HEK293 (cell line): ENCODE data around the gene MARCHF9.

Experiments used
- CTCF ChIA-PET: fragments of 350-600 bp; formaldehyde crosslinking; extraction: SDS; loops from one replicate; lab custom pipeline; 2021; ENCODE audit warnings: antibody characterized with exemption; lab: Yijun Ruan, JAX
- POLR2A ChIA-PET: fragments of 300-600 bp; formaldehyde crosslinking; extraction: SDS; loops from one replicate; lab custom pipeline; 2020; ENCODE audit warnings: antibody characterized with exemption, inconsistent platforms; lab: Yijun Ruan, JAX
- H3K27ac ChIP-seq: fragments of 200-500 bp; sonication (Bioruptor generic); 2 replicates; pipeline ENCODE4 v1.5.1; 2014; ENCODE audit warnings: low read depth, low read length, control low read depth, inconsistent platforms; ENCODE audit errors: extremely low read depth
- H3K36me3 ChIP-seq, 2 experiments: fragments of 200-500 bp in 1 of 2; sonication (Bioruptor generic) in 1 of 2; 1 replicate in 1 of 2; 2 replicates in 1 of 2; pipeline ENCODE4 v1.5.1; 2014 to 2017; ENCODE audit warnings: inconsistent platforms in 2 of 2, low read length in 2 of 2; ENCODE audit not compliant: control insufficient read depth in 2 of 2, insufficient read depth in 1 of 2
- H3K4me1 ChIP-seq: fragments of 200-500 bp; sonication (Bioruptor generic); 2 replicates; pipeline ENCODE4 v1.5.1; 2014; ENCODE audit warnings: mild to moderate bottlenecking, low read length, inconsistent platforms; ENCODE audit not compliant: control insufficient read depth, insufficient read depth
- H3K4me3 ChIP-seq: 2 replicates; pipeline ENCODE4 v1.5.1; 2011; ENCODE audit warnings: low read depth, mild to moderate bottlenecking, control low read depth, low read length, moderate library complexity
- H3K9me3 ChIP-seq: fragments of 200-500 bp; sonication (Bioruptor generic); 2 replicates; pipeline ENCODE4 v1.5.1; 2014; ENCODE audit warnings: low read depth, low read length, inconsistent platforms; ENCODE audit not compliant: control insufficient read depth, insufficient read depth
- IKZF3 ChIP-seq: fragments of 450-650 bp; IDR thresholded peaks from 2 replicates; pipeline ENCODE4 v1.5.0; 2018; ENCODE audit warnings: missing biosample characterization, mild to moderate bottlenecking, missing genetic modification characterization, moderate library complexity
- PATZ1 ChIP-seq: fragments of 450-650 bp; formaldehyde crosslinking; IDR thresholded peaks from 2 replicates; pipeline ENCODE4 v1.5.1; 2016; ENCODE audit warnings: missing biosample characterization, missing genetic modification characterization
- YY1 ChIP-seq: fragments of 450-650 bp; formaldehyde crosslinking; IDR thresholded peaks from 2 replicates; pipeline ENCODE4 v1.5.1; 2018; ENCODE audit warnings: missing biosample characterization, missing genetic modification characterization
- ZIC2 ChIP-seq: fragments of 450-650 bp; formaldehyde crosslinking; IDR thresholded peaks from 2 replicates; pipeline ENCODE4 v1.5.1; 2016; ENCODE audit warnings: missing biosample characterization, missing genetic modification characterization
- ZNF341 ChIP-seq: fragments of 450-650 bp; formaldehyde crosslinking; IDR thresholded peaks from 2 replicates; pipeline ENCODE4; 2016; ENCODE audit warnings: low read depth, missing biosample characterization, missing genetic modification characterization
- ZNF37A ChIP-seq: fragments of 450-650 bp; IDR thresholded peaks from 2 replicates; pipeline ENCODE4 v1.5.1; 2018; ENCODE audit warnings: missing biosample characterization, missing genetic modification characterization
- ZNF585B ChIP-seq: fragments of 450-650 bp; formaldehyde crosslinking; IDR thresholded peaks from 2 replicates; pipeline ENCODE4 v1.5.1; 2016; ENCODE audit warnings: missing biosample characterization, missing genetic modification characterization
- ZNF645 ChIP-seq: fragments of 450-650 bp; formaldehyde crosslinking; IDR thresholded peaks from 2 replicates; pipeline ENCODE4; 2016; ENCODE audit warnings: missing biosample characterization, missing genetic modification characterization
- TF ChIP-seq, protein P1 (sequence below): fragments of 450-650 bp; formaldehyde crosslinking; IDR thresholded peaks from 2 replicates; pipeline ENCODE4 v1.5.1; 2016; ENCODE audit warnings: missing biosample characterization, missing genetic modification characterization
- TF ChIP-seq, protein P2 (sequence below): fragments of 450-650 bp; formaldehyde crosslinking; conservative IDR thresholded peaks from 2 replicates; pipeline ENCODE4 v1.5.1; 2016; ENCODE audit warnings: low read depth, missing biosample characterization, missing genetic modification characterization
- TF ChIP-seq, protein P3 (sequence below): fragments of 450-650 bp; formaldehyde crosslinking; IDR thresholded peaks from 2 replicates; pipeline ENCODE4 v1.5.1; 2017; ENCODE audit warnings: missing biosample characterization, missing genetic modification characterization

Gene MARCHF9

GRCh38 chr12:57724936-57725740 lies 29.8 kb upstream of the MARCHF9 start:
- Histone ChIP-seq H3K27ac (no peak overlapping the region), H3K4me3 (no peak overlapping the region)
- POLR2A ChIA-PET, result interaction anchor here (1.0 to 2.3 kb wide), 5 partner anchors 10 to 114 kb away, joined by 3 to 15 read pairs (median 6); partner anchors contain the start of genes ARHGEF25, EEF1AKMT3, METTL1 and TSPAN31

DNA sequence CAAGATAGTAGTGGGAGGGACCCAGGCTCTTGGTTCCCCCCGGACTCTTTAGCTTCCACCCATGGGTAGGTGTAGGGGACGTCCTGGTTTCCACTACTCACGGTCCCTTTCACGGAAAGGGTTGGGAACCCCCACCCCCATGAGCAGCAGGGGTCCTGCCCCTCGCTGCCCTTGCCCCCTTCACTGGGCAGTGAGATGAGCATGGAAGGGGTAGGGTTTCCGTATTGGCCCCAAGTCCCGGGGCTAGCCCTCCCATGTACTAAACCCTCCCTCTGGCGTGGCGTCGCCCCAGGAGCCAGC lies 29.1 kb upstream of the MARCHF9 start:
- Histone ChIP-seq H3K36me3 (peaks cover 3 to 11% of the 10 kb centered on the region in 2 experiments; a peak in 2 of 3 replicates), H3K4me3 (peak overlapping the region; percentile 21), H3K9me3 (no peaks in the 10 kb centered on the region), H3K27ac (peak overlapping the region; percentile 82; the same call in 1 of the 2 replicates)
- CTCF ChIA-PET, result interaction anchor here (0.7 to 4.6 kb wide), 18 partner anchors 9 to 1035 kb away, joined by 3 to 55 read pairs (median 6); partner anchors contain the start of genes ARHGEF25, OS9, TSFM and TSPAN31
- TF ChIP-seq YY1 (tag by site-specific recombination) (no peak), ZNF341 (tag by site-specific recombination) (peak; percentile 72), ZIC2 (tag by site-specific recombination) (peak; percentile 84; the same call in 1 of the 2 replicates), ZNF37A (tag by site-specific recombination) (no peak), ZNF645 (tag by site-specific recombination) (no peak), IKZF3 (tag by site-specific recombination) (peak; percentile 55; the same call in 1 of the 2 replicates)
- TF ChIP-seq, protein P1, sequence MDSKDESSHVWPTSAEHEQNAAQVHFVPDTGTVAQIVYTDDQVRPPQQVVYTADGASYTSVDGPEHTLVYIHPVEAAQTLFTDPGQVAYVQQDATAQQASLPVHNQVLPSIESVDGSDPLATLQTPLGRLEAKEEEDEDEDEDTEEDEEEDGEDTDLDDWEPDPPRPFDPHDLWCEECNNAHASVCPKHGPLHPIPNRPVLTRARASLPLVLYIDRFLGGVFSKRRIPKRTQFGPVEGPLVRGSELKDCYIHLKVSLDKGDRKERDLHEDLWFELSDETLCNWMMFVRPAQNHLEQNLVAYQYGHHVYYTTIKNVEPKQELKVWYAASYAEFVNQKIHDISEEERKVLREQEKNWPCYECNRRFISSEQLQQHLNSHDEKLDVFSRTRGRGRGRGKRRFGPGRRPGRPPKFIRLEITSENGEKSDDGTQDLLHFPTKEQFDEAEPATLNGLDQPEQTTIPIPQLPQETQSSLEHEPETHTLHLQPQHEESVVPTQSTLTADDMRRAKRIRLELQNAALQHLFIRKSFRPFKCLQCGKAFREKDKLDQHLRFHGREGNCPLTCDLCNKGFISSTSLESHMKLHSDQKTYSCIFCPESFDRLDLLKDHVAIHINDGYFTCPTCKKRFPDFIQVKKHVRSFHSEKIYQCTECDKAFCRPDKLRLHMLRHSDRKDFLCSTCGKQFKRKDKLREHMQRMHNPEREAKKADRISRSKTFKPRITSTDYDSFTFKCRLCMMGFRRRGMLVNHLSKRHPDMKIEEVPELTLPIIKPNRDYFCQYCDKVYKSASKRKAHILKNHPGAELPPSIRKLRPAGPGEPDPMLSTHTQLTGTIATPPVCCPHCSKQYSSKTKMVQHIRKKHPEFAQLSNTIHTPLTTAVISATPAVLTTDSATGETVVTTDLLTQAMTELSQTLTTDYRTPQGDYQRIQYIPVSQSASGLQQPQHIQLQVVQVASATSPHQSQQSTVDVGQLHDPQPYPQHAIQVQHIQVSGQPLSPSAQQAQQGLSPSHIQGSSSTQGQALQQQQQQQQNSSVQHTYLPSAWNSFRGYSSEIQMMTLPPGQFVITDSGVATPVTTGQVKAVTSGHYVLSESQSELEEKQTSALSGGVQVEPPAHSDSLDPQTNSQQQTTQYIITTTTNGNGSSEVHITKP (tag by site-specific recombination), result peak; percentile 86
- TF ChIP-seq, protein P2, sequence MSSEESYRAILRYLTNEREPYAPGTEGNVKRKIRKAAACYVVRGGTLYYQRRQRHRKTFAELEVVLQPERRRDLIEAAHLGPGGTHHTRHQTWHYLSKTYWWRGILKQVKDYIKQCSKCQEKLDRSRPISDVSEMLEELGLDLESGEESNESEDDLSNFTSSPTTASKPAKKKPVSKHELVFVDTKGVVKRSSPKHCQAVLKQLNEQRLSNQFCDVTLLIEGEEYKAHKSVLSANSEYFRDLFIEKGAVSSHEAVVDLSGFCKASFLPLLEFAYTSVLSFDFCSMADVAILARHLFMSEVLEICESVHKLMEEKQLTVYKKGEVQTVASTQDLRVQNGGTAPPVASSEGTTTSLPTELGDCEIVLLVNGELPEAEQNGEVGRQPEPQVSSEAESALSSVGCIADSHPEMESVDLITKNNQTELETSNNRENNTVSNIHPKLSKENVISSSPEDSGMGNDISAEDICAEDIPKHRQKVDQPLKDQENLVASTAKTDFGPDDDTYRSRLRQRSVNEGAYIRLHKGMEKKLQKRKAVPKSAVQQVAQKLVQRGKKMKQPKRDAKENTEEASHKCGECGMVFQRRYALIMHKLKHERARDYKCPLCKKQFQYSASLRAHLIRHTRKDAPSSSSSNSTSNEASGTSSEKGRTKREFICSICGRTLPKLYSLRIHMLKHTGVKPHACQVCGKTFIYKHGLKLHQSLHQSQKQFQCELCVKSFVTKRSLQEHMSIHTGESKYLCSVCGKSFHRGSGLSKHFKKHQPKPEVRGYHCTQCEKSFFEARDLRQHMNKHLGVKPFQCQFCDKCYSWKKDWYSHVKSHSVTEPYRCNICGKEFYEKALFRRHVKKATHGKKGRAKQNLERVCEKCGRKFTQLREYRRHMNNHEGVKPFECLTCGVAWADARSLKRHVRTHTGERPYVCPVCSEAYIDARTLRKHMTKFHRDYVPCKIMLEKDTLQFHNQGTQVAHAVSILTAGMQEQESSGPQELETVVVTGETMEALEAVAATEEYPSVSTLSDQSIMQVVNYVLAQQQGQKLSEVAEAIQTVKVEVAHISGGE (tag by site-specific recombination), result no peak
- TF ChIP-seq, all 188 proteins: peak for 4
- POLR2A ChIA-PET, result interaction anchor here (0.6 to 2.2 kb wide), 7 partner anchors 8 to 115 kb away, joined by 3 to 15 read pairs (median 5); partner anchors contain the start of genes ARHGEF25, CDK4, EEF1AKMT3 and METTL1
- no peaks in the 10 kb centered on the region for H3K4me1 ChIP-seq

More at GRCh38 chr12:57724936-57725740, 29.8 kb upstream of the MARCHF9 start:
- TF ChIP-seq, protein P3, sequence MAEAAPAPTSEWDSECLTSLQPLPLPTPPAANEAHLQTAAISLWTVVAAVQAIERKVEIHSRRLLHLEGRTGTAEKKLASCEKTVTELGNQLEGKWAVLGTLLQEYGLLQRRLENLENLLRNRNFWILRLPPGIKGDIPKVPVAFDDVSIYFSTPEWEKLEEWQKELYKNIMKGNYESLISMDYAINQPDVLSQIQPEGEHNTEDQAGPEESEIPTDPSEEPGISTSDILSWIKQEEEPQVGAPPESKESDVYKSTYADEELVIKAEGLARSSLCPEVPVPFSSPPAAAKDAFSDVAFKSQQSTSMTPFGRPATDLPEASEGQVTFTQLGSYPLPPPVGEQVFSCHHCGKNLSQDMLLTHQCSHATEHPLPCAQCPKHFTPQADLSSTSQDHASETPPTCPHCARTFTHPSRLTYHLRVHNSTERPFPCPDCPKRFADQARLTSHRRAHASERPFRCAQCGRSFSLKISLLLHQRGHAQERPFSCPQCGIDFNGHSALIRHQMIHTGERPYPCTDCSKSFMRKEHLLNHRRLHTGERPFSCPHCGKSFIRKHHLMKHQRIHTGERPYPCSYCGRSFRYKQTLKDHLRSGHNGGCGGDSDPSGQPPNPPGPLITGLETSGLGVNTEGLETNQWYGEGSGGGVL (tag by site-specific recombination), result 0 out of 2 replicates have a peak, but pooled peaks have one; percentile 15
- TF ChIP-seq ZNF585B (tag by site-specific recombination) (no peak), PATZ1 (tag by site-specific recombination) (peak; percentile 14; the same call in 1 of the 2 replicates)
- TF ChIP-seq, all 188 proteins: peak for 2
- H3K36me3 ChIP-seq, result peaks cover 3 to 18% of the 10 kb centered on the region in 2 experiments; a peak in 2 of 3 replicates
- H3K4me1 ChIP-seq, result no peaks in the 10 kb centered on the region
- CTCF ChIA-PET, result interaction anchor here (0.7 to 4.6 kb wide), 17 partner anchors 9 to 1034 kb away, joined by 3 to 55 read pairs (median 6); partner anchors contain the start of genes ARHGEF25, OS9, TSFM and TSPAN31
- H3K9me3 ChIP-seq, result no peaks in the 10 kb centered on the region
